ENCODE data around the gene ARHGEF28. TPM values are rescaled to one million over a fixed set of nuclear protein-coding genes. Genes with fewer than 3 reads are reported as not detected.

The ARHGEF28 gene
- total and polyA plus RNA-seq, 8 donors, result 14.9 to 36.2 (median 24.6) TPM

DNA sequence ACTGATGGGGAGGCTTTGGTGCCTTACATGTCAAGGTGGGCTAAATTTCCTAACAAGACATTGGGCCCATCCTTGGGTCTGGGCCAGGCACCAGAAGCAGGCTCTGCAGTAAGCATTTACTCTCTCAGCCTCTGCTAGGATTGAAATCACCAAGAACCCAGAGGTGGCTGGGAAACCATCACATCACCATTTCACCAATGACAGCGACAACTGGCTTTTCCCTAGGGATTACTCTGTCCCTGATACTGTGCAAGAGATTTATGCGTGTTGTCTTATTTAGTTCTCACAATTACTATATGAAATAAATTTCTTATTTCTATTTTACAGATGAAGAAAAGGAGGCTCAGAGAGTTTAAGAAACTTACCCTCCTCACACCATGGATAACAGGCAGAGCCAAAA is 342.2 kb downstream of the ARHGEF28 start:
- TF ChIP-seq, protein P1, sequence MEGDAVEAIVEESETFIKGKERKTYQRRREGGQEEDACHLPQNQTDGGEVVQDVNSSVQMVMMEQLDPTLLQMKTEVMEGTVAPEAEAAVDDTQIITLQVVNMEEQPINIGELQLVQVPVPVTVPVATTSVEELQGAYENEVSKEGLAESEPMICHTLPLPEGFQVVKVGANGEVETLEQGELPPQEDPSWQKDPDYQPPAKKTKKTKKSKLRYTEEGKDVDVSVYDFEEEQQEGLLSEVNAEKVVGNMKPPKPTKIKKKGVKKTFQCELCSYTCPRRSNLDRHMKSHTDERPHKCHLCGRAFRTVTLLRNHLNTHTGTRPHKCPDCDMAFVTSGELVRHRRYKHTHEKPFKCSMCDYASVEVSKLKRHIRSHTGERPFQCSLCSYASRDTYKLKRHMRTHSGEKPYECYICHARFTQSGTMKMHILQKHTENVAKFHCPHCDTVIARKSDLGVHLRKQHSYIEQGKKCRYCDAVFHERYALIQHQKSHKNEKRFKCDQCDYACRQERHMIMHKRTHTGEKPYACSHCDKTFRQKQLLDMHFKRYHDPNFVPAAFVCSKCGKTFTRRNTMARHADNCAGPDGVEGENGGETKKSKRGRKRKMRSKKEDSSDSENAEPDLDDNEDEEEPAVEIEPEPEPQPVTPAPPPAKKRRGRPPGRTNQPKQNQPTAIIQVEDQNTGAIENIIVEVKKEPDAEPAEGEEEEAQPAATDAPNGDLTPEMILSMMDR (IDR thresholded peaks at IDR 0.05), result no peak
- ATAC-seq, result no peak
- Histone ChIP-seq H3K27ac (no peak overlapping the region), H3K4me3 (no peak overlapping the region), H3K27me3 (no peaks in the 10 kb centered on the region), H3K36me3 (no peaks in the 10 kb centered on the region), H3K4me1 (no peaks in the 10 kb centered on the region), H3K9me3 (no peaks in the 10 kb centered on the region)
- intact Hi-C loops (cut with DNase I), result no loop called here
- 94 to 100% methylated on average over 2 of the region's 2 CpGs for WGBS, 2 donors
- no peak for FAIRE-seq
- DNase-seq, result no peak

DNA sequence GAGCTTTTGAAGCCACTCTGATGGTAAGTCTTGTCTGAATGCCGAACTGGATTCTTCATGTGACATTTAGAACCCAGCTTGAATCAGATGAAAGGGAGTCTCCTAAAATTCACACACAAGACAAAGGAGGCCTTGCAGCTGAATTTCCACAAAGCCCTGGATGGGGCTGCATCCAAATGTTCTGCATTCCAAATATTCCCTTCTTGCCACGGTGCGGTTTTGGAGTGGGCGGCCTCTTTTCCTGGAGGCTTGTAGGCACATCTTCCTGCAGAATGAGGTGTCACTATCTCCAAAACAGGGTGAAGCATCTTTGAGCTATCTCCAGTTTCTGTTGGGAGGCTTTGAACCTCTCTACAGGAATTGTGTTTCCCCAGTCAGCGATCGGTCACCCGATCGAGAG is 342.7 kb downstream of the ARHGEF28 start:
- DNase-seq (no peak), ATAC-seq (no peak), FAIRE-seq (no peak)
- Histone ChIP-seq H3K36me3 (no peaks in the 10 kb centered on the region), H3K27me3 (no peaks in the 10 kb centered on the region), H3K4me3 (no peak overlapping the region), H3K27ac (no peak overlapping the region), H3K4me1 (no peaks in the 10 kb centered on the region), H3K9me3 (no peaks in the 10 kb centered on the region)
- WGBS, 2 donors, result 52 to 58% methylated on average over 8 of the region's 8 CpGs
- TF ChIP-seq, protein P1 (IDR thresholded peaks at IDR 0.05), result no peak
- intact Hi-C loops (cut with DNase I), result no loop called here

DNA sequence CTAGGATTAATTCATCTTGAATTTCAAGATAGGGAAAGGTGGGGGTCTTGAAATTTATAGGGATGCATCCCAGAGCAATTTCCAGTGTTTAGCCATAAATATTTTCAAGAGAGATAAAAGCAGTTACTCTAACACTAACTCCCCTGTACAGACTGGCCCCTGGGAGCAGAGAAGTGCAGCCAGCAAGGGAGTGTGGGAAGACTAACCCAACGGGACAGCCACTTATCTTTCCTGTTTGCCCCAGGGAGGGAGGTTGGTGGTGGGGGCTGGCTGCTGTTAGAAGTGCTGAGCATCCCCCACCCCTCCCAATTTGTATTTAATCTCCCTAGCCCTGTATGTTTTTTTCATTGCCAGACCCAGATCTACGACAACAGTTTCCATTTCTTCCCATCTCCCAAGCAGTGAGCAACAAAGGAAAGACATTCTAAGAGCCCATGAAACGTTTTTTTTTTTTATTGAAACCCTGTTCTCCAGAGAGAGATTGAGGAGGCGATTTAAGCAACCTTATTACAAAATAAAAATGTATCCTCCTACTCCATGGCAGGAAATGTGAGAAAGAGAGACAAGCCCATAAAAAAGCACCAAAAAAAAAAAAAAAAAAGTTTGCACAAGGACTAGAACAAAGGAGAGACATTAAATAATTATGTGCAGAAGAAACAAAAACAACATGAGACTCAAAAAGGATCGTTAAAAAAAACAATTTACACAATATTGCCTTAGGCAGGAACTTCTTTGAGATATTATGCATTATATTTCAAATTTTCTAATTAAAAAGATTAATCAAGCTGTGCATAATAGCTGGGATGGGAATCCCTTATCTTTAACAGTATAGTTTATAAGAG is 343.4 kb downstream of the ARHGEF28 start:
- H3K27me3 ChIP-seq, result no peaks in the 10 kb centered on the region
- 53 to 58% methylated on average over 5 of the region's 5 CpGs for WGBS, 2 donors
- TF ChIP-seq, protein P1 (IDR thresholded peaks at IDR 0.05), result no peak
- FAIRE-seq (no peak), ATAC-seq (peak in 1 of 4 donors; percentile 20), DNase-seq (no peak)
- no peak overlapping the region for H3K27ac ChIP-seq
- no peak overlapping the region for H3K4me3 ChIP-seq
- intact Hi-C loops (cut with DNase I), result no loop called here
- no peaks in the 10 kb centered on the region for H3K9me3 ChIP-seq
- no peaks in the 10 kb centered on the region for H3K4me1 ChIP-seq
- no peaks in the 10 kb centered on the region for H3K36me3 ChIP-seq

DNA sequence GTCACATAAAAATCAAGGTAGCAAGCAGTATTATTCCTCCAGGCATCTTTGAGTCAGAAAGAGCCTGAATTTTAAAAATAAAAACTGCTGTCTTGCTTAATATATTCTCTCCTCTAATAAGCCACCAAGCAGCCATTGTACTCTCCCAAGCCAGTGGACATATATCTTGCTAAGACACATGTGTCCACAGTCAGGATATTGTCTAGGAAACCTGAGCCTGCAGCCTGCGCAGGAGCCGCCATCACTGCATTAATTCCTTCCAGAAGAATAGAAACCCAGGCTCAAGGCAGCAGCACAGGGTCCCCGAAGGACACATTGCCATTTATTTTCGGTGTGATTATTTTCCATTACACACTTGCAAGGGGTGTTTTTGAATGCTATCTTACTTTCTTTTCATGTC is 345.3 kb downstream of the ARHGEF28 start:
- no peak for DNase-seq
- Histone ChIP-seq H3K27ac (no peak overlapping the region), H3K36me3 (no peaks in the 10 kb centered on the region), H3K4me3 (no peak overlapping the region), H3K9me3 (no peaks in the 10 kb centered on the region), H3K4me1 (no peaks in the 10 kb centered on the region), H3K27me3 (no peaks in the 10 kb centered on the region)
- FAIRE-seq, result no peak
- 95% methylated on average over 4 of the region's 4 CpGs for WGBS, 2 donors
- no peak for ATAC-seq
- TF ChIP-seq, protein P1 (IDR thresholded peaks at IDR 0.05), result no peak
- intact Hi-C loops (cut with DNase I), result no loop called here

DNA sequence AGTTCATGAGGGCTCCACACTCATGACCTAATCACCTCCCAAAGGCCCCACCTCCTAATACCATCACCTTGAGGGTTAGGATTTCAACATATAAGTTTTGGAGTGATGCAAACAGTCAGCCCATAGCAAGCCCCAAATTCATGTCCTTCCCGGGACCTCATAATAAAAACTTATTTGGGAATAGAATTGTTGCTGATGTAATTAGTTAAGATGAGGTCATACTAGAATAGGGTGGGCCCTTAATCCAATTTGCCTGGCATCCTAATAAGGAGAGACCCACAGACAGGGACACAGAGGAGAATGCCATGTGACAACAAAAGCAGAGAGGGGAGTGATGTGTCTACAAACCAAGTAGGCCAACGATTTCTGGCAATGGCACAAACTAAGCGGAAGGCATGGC is 347.1 kb downstream of the ARHGEF28 start:
- WGBS, 2 donors, result 84 to 91% methylated on average over 3 of the region's 3 CpGs
- no peak for ATAC-seq
- H3K4me1 ChIP-seq, result no peaks in the 10 kb centered on the region
- no peak overlapping the region for H3K4me3 ChIP-seq
- no peak for DNase-seq
- no peaks in the 10 kb centered on the region for H3K27me3 ChIP-seq
- TF ChIP-seq, protein P1 (IDR thresholded peaks at IDR 0.05), result no peak
- no peaks in the 10 kb centered on the region for H3K36me3 ChIP-seq
- FAIRE-seq, result no peak
- H3K9me3 ChIP-seq, result no peaks in the 10 kb centered on the region
- intact Hi-C loops (cut with DNase I), result no loop called here
- no peak overlapping the region for H3K27ac ChIP-seq

Measured in pancreas (tissue), 10 donors.